Mucosa of gallbladder (tissue), 1 donor: Measurements from ENCODE around the gene NUDT1. TPM values are rescaled to one million over a fixed set of nuclear protein-coding genes. Genes with fewer than 3 reads are reported as not detected.
A peak's percentile ranks its signal among the peaks of the same experiment; 100 is the strongest.
"Not testable (repeated sequence)": the region's sequence is repeated elsewhere in the genome, so short reads cannot be mapped to it uniquely, and the experiment has no call there.

Experiments
- DNase-seq: peaks from one replicate; pipeline ENCODE4 v3.0.0-alpha.2; 2020; ENCODE audit warnings: low spot score
- total RNA-seq: library from RNA; stranded (reverse); gene quantifications from one replicate; pipeline ENCODE4 v1.2.1, GENCODE V29; 2021
- donor health status: DM: no; HTN: no; CAD: no.

NUDT1 gene
- total RNA-seq, 1 donor from 2014 or later: 11.6 TPM

GRCh38 chr7:2269089-2269990, 27.3 kb downstream of the NUDT1 start:
- not testable (repeated sequence) for DNase-seq

GRCh38 chr7:2269991-2270460, 28.0 kb downstream of the NUDT1 start:
- no peak for DNase-seq

GRCh38 chr7:2270495-2270894, 28.5 kb downstream of the NUDT1 start:
- DNase-seq: no peak

GRCh38 chr7:2271273-2272026, 29.4 kb downstream of the NUDT1 start:
- DNase-seq: no peak

- DNase-seq: no peak
Observed at GRCh38 chr7:2272031-2272430, 30.0 kb downstream of the NUDT1 start.

- DNase-seq: no peak
Observed at GRCh38 chr7:2273866-2274265, 31.8 kb downstream of the NUDT1 start.

- no peak for DNase-seq
Observed at GRCh38 chr7:2274666-2275065, 32.6 kb downstream of the NUDT1 start.

GRCh38 chr7:2275101-2275500, 33.1 kb downstream of the NUDT1 start:
- no peak for DNase-seq

- DNase-seq: no peak
Observed at GRCh38 chr7:2276107-2276506, 34.1 kb downstream of the NUDT1 start.

GRCh38 chr7:2278026-2278425, 36.0 kb downstream of the NUDT1 start:
- DNase-seq: no peak

- DNase-seq: no peak
Observed at GRCh38 chr7:2279896-2280295, 37.9 kb downstream of the NUDT1 start.

GRCh38 chr7:2280424-2280823, 38.4 kb downstream of the NUDT1 start:
- no peak for DNase-seq

GRCh38 chr7:2281541-2281940, 39.5 kb downstream of the NUDT1 start:
- DNase-seq: peak; percentile 42

- no peak for DNase-seq
Observed at GRCh38 chr7:2282185-2282751, 40.2 kb downstream of the NUDT1 start.

- no peak for DNase-seq
Observed at GRCh38 chr7:2283074-2283473, 41.0 kb downstream of the NUDT1 start.

GRCh38 chr7:2287745-2288144, 45.7 kb downstream of the NUDT1 start:
- no peak for DNase-seq

GRCh38 chr7:2288503-2288902, 46.5 kb downstream of the NUDT1 start:
- DNase-seq: no peak

- DNase-seq: no peak
Observed at GRCh38 chr7:2289111-2289586, 47.1 kb downstream of the NUDT1 start.

- no peak for DNase-seq
Observed at GRCh38 chr7:2289621-2290020, 47.6 kb downstream of the NUDT1 start.

- DNase-seq: no peak
Observed at GRCh38 chr7:2290877-2291276, 48.9 kb downstream of the NUDT1 start.

- no peak for DNase-seq
Observed at GRCh38 chr7:2295936-2296620, 54.1 kb downstream of the NUDT1 start.

GRCh38 chr7:2296832-2297231, 54.8 kb downstream of the NUDT1 start:
- no peak for DNase-seq
